NCI-H2196 treated with DMSO at 0.1 percent for 48 hours (cell line): ENCODE measurements around the gene HOXD9.
A peak's percentile ranks its signal among the peaks of the same experiment; 100 is the strongest.

Experiments used
- DNase-seq: peaks from one replicate; lab custom pipeline; 2025; ENCODE audit not compliant: unreplicated experiment; lab: John Stamatoyannopoulos, UW

HOXD9 gene

DNA sequence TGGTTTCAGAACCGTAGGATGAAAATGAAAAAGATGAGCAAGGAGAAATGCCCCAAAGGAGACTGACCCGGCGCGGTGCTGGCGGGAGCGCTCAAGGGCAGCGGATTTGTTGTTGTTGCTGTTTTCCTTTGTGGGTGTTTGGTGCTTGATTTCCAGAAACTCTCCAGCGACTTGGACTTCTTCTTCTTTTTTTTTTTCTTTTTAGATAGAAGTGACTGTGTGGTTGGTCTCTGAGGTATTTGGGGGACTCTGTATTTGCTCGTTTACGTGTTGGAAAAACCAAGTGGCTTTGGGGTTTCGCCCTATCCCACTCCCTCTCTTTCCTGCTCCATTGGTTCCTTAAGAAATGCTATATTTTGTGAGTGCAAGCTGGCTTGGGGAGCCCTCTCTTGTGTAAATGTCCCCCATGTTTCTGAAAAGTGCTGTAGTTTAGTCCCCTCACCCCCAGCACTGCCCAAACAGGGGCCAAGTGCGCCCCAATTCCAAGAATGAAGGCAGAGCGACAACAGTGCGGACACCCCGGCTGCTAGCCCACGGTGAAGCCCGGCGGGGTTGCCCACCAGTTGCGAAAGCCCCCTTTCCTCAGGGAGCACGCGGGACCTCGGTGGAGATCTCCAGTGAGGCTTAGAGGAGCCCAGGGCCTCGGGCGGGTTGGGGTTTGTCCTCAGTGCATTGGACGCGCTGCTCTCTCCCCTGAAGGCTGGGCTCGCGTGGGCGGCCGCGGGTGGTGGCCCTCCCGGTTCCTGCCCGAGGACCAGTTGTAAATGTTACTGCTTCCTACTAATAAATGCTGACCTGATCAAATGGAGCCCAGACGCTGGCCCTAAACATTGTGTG, 1.8 kb downstream of the HOXD9 start:
- no peak for DNase-seq

- no peak for DNase-seq
Measured at GRCh38 chr2:176124947-176125771, 2.6 kb downstream of the HOXD9 start.

DNA sequence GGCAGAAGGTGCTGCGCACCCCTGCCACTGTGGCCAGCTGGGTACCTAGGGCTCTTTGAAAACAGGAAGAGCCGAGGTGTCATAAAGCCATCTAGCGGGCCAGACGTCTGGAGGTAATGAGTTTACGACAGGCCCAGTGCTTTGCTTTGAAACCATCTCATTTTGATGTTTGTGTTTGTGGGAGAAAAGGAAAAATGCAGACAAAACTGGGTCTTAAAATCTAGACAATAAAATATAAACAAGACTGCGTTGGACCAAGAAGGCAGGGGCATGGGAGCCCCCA, 3.2 kb downstream of the HOXD9 start:
- no peak for DNase-seq

DNA sequence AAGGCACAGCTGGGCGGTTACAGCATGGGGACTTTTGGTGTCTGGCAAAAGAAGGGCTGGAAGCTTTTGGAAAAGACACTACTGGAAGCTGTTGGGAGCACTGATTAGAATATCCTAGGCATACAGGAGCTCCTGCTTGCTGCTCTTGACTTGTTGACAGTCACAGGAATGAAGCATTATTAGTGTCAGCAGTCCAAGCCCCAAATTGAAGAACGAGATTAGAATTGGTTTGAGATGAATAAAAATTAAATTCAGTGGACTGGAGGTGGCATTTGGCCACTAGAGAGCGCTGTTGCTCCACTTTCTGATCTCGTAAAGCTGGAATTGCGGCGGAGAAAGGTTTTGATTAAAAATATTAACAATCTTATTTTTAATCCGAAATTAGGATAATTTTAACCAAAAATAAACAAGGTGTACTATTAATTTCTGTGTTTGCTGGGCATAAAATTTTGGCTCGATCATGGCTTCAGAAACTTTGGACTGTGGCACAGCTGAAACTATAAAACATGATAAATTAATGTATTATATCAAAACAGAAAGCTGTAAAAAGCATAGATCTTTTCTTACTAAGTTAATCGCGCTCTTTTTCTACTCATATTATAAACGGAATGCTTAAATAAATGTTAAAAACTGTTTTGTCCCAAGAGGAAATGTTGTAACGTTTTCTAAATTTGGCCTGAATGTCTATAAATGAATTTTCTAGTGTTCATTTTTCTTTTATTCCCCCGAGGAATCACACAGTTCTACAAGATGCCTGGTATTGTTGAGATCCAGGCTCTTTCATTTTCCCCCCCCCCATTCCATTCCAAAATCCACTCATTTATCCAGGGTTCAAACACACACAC, 4.6 kb downstream of the HOXD9 start:
- DNase-seq = peak; percentile 35

DNA sequence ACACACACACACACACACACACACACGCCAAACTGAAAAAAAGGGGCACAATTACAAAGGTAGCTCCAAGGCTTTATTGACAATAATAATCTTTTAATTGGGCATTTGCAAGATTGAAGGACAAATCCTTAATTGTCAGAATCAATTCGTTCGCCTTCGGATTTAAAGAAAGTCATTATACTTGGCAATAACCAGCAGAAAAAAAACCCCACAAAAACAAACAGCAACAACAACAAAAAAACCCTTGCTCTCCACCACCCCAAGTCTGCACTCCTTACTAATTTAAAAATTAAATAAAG, 5.2 kb downstream of the HOXD9 start:
- no peak for DNase-seq

DNA sequence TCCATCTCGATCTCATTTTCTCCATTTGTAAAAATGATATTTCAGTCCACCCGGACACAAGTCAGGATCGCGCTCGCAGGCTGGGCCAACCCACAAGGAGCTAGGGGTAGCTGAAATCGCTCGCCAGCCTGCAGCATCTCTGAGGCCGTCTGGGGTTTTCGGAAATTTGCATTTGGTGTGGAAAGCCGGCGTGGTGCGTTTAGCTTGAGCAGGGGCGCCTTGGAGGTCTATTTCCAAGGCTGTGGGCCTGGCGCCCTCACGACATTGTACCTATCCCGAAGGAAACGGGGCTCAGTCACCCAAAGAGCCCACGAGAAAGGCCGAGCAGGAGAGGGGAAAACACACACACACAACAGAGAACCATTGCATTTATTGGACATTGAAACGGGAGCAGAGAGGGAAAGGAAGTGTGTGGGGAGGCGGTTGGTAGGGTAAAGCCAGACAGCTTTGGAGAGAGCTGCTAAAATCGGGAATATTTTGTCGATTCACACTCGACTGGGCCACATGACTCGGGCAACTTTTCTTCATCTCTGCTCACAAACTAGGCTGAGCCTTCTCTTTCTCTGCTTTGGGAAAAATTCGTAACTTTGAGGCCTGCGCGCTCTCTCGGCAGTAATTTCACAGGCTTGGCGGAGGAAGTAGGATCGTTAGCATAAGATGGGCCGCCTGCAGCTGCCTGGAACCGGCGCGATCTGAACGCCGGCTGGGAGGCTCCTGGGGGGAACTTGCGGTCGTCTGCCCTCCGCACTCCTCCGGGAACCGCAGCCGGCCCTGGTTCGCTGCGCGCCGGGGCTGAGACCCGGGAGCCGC, 5.9 kb downstream of the HOXD9 start:
- no peak for DNase-seq

DNA sequence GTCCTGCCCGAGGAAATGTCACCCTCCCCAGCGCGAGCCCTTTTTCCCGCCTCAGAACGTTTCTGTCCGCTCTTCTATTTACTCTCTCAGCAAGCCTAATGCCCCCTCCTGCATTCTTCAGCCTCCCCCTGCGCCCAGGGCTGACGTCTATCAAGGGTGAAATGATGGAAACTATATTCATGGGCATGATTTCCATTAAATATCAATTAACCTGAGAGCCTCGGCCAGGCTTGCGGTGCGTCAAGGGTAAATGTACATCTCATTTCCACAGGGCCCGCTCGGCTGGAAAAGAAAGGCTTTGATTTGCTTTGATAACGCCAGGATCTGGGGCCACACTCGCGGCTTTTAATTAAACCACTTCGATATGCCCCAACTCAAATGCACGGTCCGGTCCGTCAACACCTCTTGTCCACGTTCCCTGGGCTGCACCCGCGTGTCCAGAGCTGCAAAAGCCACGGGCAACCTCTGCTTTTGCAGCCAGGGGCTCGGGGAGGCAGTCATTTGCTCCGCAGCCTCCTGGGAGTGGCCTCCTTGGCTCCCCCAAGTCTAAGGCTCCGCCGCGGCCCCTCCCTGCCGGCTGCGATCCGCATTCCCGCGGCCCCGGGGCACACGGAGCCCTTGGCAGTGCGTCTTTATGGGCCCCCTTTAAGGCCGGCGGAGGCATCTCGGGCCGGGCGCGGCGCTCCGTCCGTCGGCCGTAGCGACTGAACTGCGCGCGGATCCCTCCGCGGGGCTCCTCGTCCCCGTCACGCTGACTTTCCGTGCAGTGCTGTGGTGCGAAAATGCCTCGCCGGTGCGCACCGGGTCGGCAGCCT, 6.7 kb downstream of the HOXD9 start, which contains the start of gene HOXD8:
TSS of gene HOXD8 (plus strand) at position 724 of the 815 bp plus-strand sequence. CDS start 662 bp downstream, outside the sequence.
- DNase-seq = no peak

GRCh38 chr2:176129813-176130146, 7.3 kb downstream of the HOXD9 start:
- no peak for DNase-seq

DNA sequence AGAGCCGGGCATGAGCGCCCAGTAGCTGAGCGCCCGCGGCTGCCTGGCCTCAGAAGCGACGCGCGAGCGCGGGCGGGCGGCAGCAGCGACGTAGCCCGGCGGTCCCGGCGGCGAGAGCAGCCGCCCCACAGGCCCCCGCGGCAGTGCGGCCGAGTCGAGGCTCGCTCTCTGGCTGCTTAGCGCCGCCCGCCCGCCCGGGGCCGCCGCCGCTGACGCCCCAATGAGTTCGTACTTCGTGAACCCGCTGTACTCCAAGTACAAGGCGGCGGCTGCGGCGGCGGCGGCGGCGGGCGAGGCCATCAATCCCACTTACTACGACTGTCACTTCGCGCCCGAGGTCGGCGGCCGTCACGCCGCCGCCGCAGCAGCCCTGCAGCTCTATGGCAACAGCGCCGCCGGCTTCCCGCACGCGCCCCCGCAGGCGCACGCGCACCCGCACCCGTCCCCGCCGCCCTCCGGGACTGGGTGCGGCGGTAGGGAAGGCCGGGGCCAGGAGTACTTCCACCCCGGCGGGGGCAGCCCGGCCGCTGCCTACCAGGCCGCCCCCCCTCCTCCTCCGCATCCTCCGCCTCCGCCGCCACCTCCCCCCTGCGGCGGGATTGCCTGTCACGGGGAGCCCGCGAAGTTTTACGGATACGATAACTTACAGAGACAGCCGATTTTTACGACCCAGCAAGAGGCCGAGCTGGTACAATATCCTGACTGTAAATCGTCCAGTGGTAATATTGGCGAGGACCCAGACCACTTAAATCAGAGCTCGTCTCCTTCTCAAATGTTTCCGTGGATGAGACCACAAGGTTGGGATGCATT, 7.8 kb downstream of the HOXD9 start:
- no peak for DNase-seq

GRCh38 chr2:176130957-176131847, 8.7 kb downstream of the HOXD9 start:
- DNase-seq = no peak

- no peak for DNase-seq
Measured at GRCh38 chr2:176131848-176132158, 9.3 kb downstream of the HOXD9 start.

- DNase-seq = no peak
Measured at GRCh38 chr2:176132205-176133171, 10.0 kb downstream of the HOXD9 start.

GRCh38 chr2:176133389-176133788, 10.9 kb downstream of the HOXD9 start:
- no peak for DNase-seq

DNA sequence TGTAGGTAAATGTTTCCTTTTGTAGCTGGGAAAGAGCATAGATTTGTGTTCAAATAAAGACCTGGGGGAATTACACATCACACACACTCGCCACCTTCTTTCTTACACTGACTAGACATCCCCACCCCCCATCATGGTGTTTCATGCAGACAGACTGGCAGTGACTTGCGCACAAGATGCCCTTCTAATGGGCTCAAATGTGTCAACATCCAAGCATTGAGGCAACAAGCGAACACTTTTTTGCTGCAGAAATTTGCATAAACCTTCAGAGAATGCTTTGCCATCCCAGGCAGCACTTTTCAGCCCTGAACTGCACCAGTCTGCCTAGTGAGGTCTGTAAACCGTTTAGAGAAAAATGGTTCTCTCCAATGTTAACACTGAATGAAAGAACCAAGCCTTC, 11.5 kb downstream of the HOXD9 start:
- DNase-seq = no peak

GRCh38 chr2:176135035-176135440, 12.5 kb downstream of the HOXD9 start:
- no peak for DNase-seq

- no peak for DNase-seq
Measured at GRCh38 chr2:176136374-176137251, 14.1 kb downstream of the HOXD9 start.
